ENCODE results near the gene PRPF38A.

PRPF38A gene

DNA sequence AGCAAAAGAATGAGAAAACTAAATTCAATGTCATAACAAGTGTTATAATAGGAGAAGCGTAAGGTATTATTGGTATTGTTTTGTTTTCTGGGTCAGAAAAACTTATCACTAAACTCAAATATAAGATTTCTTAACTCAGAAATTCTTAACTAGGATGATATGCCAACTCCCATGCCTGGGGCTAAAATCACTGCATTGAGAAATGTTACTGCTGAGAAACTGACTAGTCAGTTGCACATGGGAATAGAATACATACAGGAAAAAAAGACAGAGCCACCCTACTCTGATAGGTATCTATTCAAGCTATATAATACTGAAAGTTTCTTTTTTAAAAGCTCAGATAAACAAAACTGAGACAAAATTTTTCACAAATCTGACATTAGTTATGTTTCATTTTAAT is 56.3 kb downstream of the PRPF38A start:
- TF ChIP-seq TAF1 (IDR thresholded peaks at IDR 0.05; ENCODE audit: low read depth) (no peak), TCF12 (IDR thresholded peaks at IDR 0.05; ENCODE audit: low read depth) (no peak), REST (IDR thresholded peaks at IDR 0.05; ENCODE audit: low read depth) (no peak), TEAD4 (IDR thresholded peaks at IDR 0.05) (no peak), CREB1 (IDR thresholded peaks at IDR 0.05; ENCODE audit: low read depth) (no peak), FOXM1 (IDR thresholded peaks at IDR 0.05; ENCODE audit: borderline replicate concordance, low read depth) (no peak), CEBPB (IDR thresholded peaks at IDR 0.05) (no peak), EGR1 (IDR thresholded peaks at IDR 0.05) (no peak), RAD21 (IDR thresholded peaks at IDR 0.05; ENCODE audit: low read depth) (no peak), EP300 (IDR thresholded peaks at IDR 0.05; ENCODE audit: borderline replicate concordance) (no peak)
- TF ChIP-seq, protein P1, sequence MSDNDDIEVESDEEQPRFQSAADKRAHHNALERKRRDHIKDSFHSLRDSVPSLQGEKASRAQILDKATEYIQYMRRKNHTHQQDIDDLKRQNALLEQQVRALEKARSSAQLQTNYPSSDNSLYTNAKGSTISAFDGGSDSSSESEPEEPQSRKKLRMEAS (IDR thresholded peaks at IDR 0.05): no peak
- TF ChIP-seq, protein P2, sequence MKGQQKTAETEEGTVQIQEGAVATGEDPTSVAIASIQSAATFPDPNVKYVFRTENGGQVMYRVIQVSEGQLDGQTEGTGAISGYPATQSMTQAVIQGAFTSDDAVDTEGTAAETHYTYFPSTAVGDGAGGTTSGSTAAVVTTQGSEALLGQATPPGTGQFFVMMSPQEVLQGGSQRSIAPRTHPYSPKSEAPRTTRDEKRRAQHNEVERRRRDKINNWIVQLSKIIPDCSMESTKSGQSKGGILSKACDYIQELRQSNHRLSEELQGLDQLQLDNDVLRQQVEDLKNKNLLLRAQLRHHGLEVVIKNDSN (IDR thresholded peaks at IDR 0.05): no peak

DNA sequence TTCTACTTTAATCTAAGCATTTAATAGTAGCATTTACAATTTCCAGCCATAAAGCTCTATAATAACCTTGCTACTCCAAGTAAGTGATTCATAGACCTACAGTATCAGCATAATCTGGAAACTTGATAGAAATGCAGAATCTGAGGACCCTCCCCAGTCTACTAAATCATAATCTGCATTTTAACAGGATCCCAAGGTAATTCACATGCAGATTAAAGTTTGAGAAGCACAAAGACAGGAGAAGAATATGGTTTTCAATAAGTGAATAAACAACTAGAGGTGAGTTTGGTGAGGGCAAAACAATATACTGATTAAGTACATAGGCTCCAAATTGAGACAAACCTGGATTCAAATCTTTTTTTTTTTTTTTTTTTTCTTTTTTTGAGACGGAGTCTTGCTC is 57.4 kb downstream of the PRPF38A start:
- no peak for TF ChIP-seq NFIC (IDR thresholded peaks at IDR 0.05)
- TF ChIP-seq, protein P1 (IDR thresholded peaks at IDR 0.05): no peak
- TF ChIP-seq REST (IDR thresholded peaks at IDR 0.05; ENCODE audit: low read depth): no peak
- TF ChIP-seq TCF12 (IDR thresholded peaks at IDR 0.05; ENCODE audit: low read depth): no peak
- TF ChIP-seq TAF1 (IDR thresholded peaks at IDR 0.05; ENCODE audit: low read depth): no peak
- no peak for TF ChIP-seq ZBTB7A (IDR thresholded peaks at IDR 0.05; ENCODE audit: low read depth)
- TF ChIP-seq CEBPB (IDR thresholded peaks at IDR 0.05): no peak
- TF ChIP-seq FOXM1 (IDR thresholded peaks at IDR 0.05; ENCODE audit: borderline replicate concordance, low read depth): no peak
- TF ChIP-seq EGR1 (IDR thresholded peaks at IDR 0.05): no peak
- TF ChIP-seq, protein P2 (IDR thresholded peaks at IDR 0.05): no peak
- TF ChIP-seq TEAD4 (IDR thresholded peaks at IDR 0.05): no peak

- TF ChIP-seq EP300 (IDR thresholded peaks at IDR 0.05; ENCODE audit: borderline replicate concordance) (no peak), ZBTB7A (IDR thresholded peaks at IDR 0.05; ENCODE audit: low read depth) (no peak), CREB1 (IDR thresholded peaks at IDR 0.05; ENCODE audit: low read depth) (no peak), TEAD4 (IDR thresholded peaks at IDR 0.05) (no peak), EGR1 (IDR thresholded peaks at IDR 0.05) (no peak), NFIC (IDR thresholded peaks at IDR 0.05) (no peak), YY1 (IDR thresholded peaks at IDR 0.05; ENCODE audit: low read depth) (no peak), TCF12 (IDR thresholded peaks at IDR 0.05; ENCODE audit: low read depth) (no peak), CEBPB (IDR thresholded peaks at IDR 0.05) (no peak), REST (IDR thresholded peaks at IDR 0.05; ENCODE audit: low read depth) (no peak)
- TF ChIP-seq, protein P2 (IDR thresholded peaks at IDR 0.05): no peak
These were observed 59.5 kb downstream of the PRPF38A start for GRCh38 chr1:52463891-52464290.

DNA sequence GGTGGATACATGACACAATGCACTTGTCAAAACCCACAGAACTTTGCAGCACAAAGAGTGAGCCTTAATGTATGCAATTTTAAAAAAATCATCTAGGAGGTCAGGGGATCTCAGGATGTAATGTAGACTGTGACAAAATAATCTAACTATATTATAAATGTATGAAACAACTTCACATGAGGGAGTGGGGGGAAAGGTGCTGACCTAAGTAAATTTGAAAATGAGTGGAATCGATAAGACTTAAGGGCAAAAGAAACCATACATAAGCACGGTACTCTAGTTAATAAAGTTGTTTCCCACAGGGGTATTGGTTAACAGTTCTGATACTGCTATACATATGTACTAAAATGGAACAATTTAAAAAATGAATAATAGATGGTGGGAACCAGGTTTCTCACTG is 64.7 kb downstream of the PRPF38A start:
- TF ChIP-seq FOXM1 (IDR thresholded peaks at IDR 0.05; ENCODE audit: borderline replicate concordance, low read depth): no peak
- TF ChIP-seq, protein P2 (IDR thresholded peaks at IDR 0.05): no peak
- no peak for TF ChIP-seq EP300 (IDR thresholded peaks at IDR 0.05; ENCODE audit: borderline replicate concordance)

Data from Ishikawa (cell line).